Measurements from ENCODE around the gene MAPK4. TPM values are rescaled to one million over a fixed set of nuclear protein-coding genes. Genes with fewer than 3 reads are reported as not detected.

Gene MAPK4
- total and polyA plus RNA-seq, 7 experiments from 2014 or later, result not detected

DNA sequence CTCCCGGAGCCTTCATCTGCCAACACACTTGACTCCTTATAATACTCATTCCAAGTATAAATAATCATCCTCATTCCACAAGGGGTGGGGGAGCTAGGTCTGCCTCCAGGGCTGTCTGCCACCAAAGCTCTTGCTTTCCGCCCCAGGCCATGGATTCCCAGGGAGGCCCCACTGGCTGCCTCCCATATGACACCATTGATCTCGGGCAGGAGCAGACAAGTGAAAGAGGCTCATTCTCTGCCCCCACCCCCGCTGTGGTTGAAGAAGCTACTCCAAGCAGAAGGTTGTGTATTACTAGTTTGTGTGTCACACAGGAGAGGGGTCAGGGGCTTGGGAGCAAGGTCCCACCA lies 160.4 kb downstream of the MAPK4 start:
- CTCF ChIA-PET, result no interaction called here
- H3K9me3 Mint-ChIP-seq, result peaks cover 0 to 12% (median 6%) of the 10 kb centered on the region in 11 donors

DNA sequence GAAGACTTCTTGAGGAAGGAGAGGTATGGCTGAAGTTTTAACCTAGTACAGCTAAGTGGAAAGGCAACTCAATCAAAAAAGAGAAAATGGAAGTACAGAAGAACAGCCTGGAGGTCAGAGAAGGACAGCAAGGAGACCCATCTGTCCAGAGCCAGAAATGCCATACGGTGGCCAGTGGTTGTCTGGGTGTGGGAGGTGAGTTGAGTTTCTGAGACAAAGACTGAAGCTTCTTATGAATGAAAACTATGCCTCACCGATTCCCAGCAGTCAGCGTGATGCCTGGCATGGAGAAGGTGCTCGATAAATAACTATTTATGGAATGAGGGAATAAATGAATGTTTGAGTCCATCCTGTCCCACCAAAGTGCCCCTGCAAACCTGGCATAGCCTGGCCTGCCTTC lies 161.1 kb downstream of the MAPK4 start:
- H3K4me1 Mint-ChIP-seq, result no peaks in the 10 kb centered on the region
- Histone ChIP-seq H3K27me3 (ENCODE audit: control insufficient read depth in 2 of 2, insufficient read depth in 2 of 2, low read length in 2 of 2) (no peaks in the 10 kb centered on the region), H3K36me3 (ENCODE audit: control insufficient read depth in 2 of 3, insufficient read depth in 3 of 3, low read length in 3 of 3) (no peaks in the 10 kb centered on the region), H3K27ac (ENCODE audit: low read depth, low read length) (no peak overlapping the region), H3K9me3 (ENCODE audit: control insufficient read depth in 2 of 3, low read length in 3 of 3) (no peaks in the 10 kb centered on the region), H3K4me3 (ENCODE audit: low read length) (no peak overlapping the region), H3K4me1 (ENCODE audit: control insufficient read depth in 2 of 2, insufficient read depth in 2 of 2, low read length in 2 of 2) (no peaks in the 10 kb centered on the region)
- DNase-seq (no peak), ATAC-seq (no peak)
- ChIA-PET CTCF (no interaction called here), POLR2A (no interaction called here)
- peaks cover 0 to 8% (median 2%) of the 10 kb centered on the region in 11 donors for H3K9me3 Mint-ChIP-seq
- intact Hi-C loops (cut with micrococcal nuclease), result no loop called here
- no peak overlapping the region for H3K27ac Mint-ChIP-seq
- H3K4me3 Mint-ChIP-seq, result no peak overlapping the region
- H3K27me3 Mint-ChIP-seq, result peaks cover 0 to 33% (median 6%) of the 10 kb centered on the region in 5 donors
- no peaks in the 10 kb centered on the region for H3K36me3 Mint-ChIP-seq

More for the DNA sequence above, 160.4 kb downstream of the MAPK4 start:
- no peak overlapping the region for H3K4me3 ChIP-seq (ENCODE audit: low read length)
- intact Hi-C loops (cut with micrococcal nuclease), result no loop called here
- Mint-ChIP-seq H3K27me3 (peaks cover 0 to 30% (median 9%) of the 10 kb centered on the region in 5 donors), H3K4me1 (no peaks in the 10 kb centered on the region), H3K27ac (no peak overlapping the region), H3K36me3 (no peaks in the 10 kb centered on the region), H3K4me3 (no peak overlapping the region)
- H3K9me3 ChIP-seq (ENCODE audit: control insufficient read depth in 2 of 3, low read length in 3 of 3), result no peaks in the 10 kb centered on the region
- no peaks in the 10 kb centered on the region for H3K4me1 ChIP-seq (ENCODE audit: control insufficient read depth in 2 of 2, insufficient read depth in 2 of 2, low read length in 2 of 2)
- POLR2A ChIA-PET, result no interaction called here
- no peak for ATAC-seq
- DNase-seq, result no peak
- H3K36me3 ChIP-seq (ENCODE audit: control insufficient read depth in 2 of 3, insufficient read depth in 3 of 3, low read length in 3 of 3), result no peaks in the 10 kb centered on the region
- no peaks in the 10 kb centered on the region for H3K27me3 ChIP-seq (ENCODE audit: control insufficient read depth in 2 of 2, insufficient read depth in 2 of 2, low read length in 2 of 2)
- H3K27ac ChIP-seq (ENCODE audit: low read depth, low read length), result no peak overlapping the region

DNA sequence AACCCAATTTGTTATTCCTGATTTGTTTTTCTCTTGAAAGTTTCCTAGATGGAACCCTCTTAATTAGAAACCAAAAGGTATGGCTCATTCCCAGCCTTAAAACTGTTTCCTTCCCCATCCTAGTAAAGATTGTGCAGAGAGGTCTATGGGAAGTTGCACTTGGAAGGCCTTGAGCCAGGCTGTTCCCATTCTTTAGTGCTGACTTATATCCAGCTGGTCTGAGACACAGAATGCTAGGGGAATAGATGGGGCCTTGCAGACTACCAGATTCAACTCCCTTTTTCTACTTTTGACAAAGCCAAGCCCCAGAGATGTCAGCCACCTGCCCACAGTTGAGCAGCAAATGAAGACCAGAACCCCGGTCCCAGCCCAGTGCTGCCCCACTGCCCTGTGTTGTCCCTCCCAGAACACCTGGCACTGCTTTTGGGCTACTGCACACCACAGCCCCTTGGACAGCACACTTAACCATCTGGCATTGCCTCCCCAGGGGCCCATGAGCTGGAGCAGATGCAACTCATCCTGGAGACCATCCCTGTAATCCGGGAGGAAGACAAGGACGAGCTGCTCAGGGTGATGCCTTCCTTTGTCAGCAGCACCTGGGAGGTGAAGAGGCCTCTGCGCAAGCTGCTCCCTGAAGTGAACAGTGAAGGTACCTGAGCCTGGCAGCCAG lies 161.7 kb downstream of the MAPK4 start:
- Mint-ChIP-seq H3K4me3 (no peak overlapping the region), H3K36me3 (no peaks in the 10 kb centered on the region), H3K4me1 (no peaks in the 10 kb centered on the region), H3K27ac (no peak overlapping the region), H3K27me3 (peaks cover 0 to 31% (median 4%) of the 10 kb centered on the region in 5 donors), H3K9me3 (peaks cover 0 to 3% (median 0%) of the 10 kb centered on the region in 11 donors)
- ChIA-PET CTCF (no interaction called here), POLR2A (no interaction called here)
- DNase-seq (no peak), ATAC-seq (no peak)
- Histone ChIP-seq H3K27ac (ENCODE audit: low read depth, low read length) (no peak overlapping the region), H3K4me1 (ENCODE audit: control insufficient read depth in 2 of 2, insufficient read depth in 2 of 2, low read length in 2 of 2) (no peaks in the 10 kb centered on the region), H3K36me3 (ENCODE audit: control insufficient read depth in 2 of 3, insufficient read depth in 3 of 3, low read length in 3 of 3) (no peaks in the 10 kb centered on the region), H3K27me3 (ENCODE audit: control insufficient read depth in 2 of 2, insufficient read depth in 2 of 2, low read length in 2 of 2) (no peaks in the 10 kb centered on the region), H3K9me3 (ENCODE audit: control insufficient read depth in 2 of 3, low read length in 3 of 3) (no peaks in the 10 kb centered on the region), H3K4me3 (ENCODE audit: low read length) (no peak overlapping the region)
- intact Hi-C loops (cut with micrococcal nuclease), result no loop called here

DNA sequence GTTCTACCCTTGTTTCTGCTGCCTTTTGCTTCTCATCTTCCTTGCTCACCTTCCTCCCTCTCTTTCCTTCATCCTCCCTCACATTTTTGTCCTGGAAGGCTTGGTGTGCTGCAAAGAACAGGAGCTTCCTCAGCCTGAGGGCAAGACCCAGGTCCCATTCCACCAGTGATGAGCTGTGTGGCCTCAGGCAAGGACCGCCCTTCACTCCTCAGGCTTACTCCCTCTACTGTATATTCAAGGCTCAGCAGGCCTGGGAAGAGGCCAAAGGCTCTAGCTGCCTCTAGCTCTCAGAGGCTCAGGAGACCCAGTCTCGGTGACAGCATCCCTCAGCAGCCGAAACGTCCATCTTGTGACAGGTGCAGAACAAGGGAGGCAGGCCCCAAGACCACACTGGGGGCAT lies 162.4 kb downstream of the MAPK4 start:
- DNase-seq (no peak), ATAC-seq (no peak)
- Histone ChIP-seq H3K4me1 (ENCODE audit: control insufficient read depth in 2 of 2, insufficient read depth in 2 of 2, low read length in 2 of 2) (no peaks in the 10 kb centered on the region), H3K36me3 (ENCODE audit: control insufficient read depth in 2 of 3, insufficient read depth in 3 of 3, low read length in 3 of 3) (no peaks in the 10 kb centered on the region), H3K27ac (ENCODE audit: low read depth, low read length) (no peak overlapping the region), H3K4me3 (ENCODE audit: low read length) (no peak overlapping the region), H3K27me3 (ENCODE audit: control insufficient read depth in 2 of 2, insufficient read depth in 2 of 2, low read length in 2 of 2) (no peaks in the 10 kb centered on the region), H3K9me3 (ENCODE audit: control insufficient read depth in 2 of 3, low read length in 3 of 3) (no peaks in the 10 kb centered on the region)
- ChIA-PET POLR2A (no interaction called here), CTCF (no interaction called here)
- no peaks in the 10 kb centered on the region for H3K4me1 Mint-ChIP-seq
- H3K9me3 Mint-ChIP-seq, result peaks cover 0 to 1% (median 0%) of the 10 kb centered on the region in 11 donors
- H3K27ac Mint-ChIP-seq, result no peak overlapping the region
- H3K4me3 Mint-ChIP-seq, result no peak overlapping the region
- H3K36me3 Mint-ChIP-seq, result no peaks in the 10 kb centered on the region
- H3K27me3 Mint-ChIP-seq, result peaks cover 0 to 26% (median 3%) of the 10 kb centered on the region in 5 donors
- intact Hi-C loops (cut with micrococcal nuclease), result no loop called here

DNA sequence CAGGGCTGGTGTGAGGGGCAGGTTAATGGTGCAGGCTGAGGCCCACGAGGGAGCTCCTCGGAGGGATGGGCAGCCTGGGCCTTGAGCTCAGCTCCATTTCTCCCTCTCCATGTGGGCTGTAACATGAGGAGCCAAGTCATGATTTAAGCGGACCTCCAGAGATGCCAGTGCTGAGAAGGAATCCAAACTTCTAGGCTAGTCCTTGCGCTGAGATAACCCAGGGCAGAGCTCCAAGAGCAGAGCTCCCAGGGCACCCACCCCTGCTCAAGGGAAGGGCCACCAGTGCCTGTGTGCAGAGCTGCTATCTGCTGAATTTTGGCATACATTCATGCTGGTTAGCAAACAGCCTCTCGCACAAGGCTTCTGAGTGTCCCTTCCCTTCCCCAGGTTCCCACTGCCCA lies 164.9 kb downstream of the MAPK4 start:
- Histone ChIP-seq H3K9me3 (ENCODE audit: control insufficient read depth in 2 of 3, low read length in 3 of 3) (no peaks in the 10 kb centered on the region), H3K4me3 (ENCODE audit: low read length) (no peak overlapping the region), H3K4me1 (ENCODE audit: control insufficient read depth in 2 of 2, insufficient read depth in 2 of 2, low read length in 2 of 2) (no peaks in the 10 kb centered on the region), H3K36me3 (ENCODE audit: control insufficient read depth in 2 of 3, insufficient read depth in 3 of 3, low read length in 3 of 3) (no peaks in the 10 kb centered on the region), H3K27ac (ENCODE audit: low read depth, low read length) (no peak overlapping the region), H3K27me3 (ENCODE audit: control insufficient read depth in 2 of 2, insufficient read depth in 2 of 2, low read length in 2 of 2) (no peaks in the 10 kb centered on the region)
- POLR2A ChIA-PET, result no interaction called here
- H3K36me3 Mint-ChIP-seq, result no peaks in the 10 kb centered on the region
- no peak for ATAC-seq
- peaks cover 0 to 16% (median 3%) of the 10 kb centered on the region in 5 donors for H3K27me3 Mint-ChIP-seq
- no peak overlapping the region for H3K27ac Mint-ChIP-seq
- no peak for DNase-seq
- no peak overlapping the region for H3K4me3 Mint-ChIP-seq
- CTCF ChIA-PET, result no interaction called here
- no peaks in the 10 kb centered on the region for H3K4me1 Mint-ChIP-seq
- peaks cover 0 to 1% (median 0%) of the 10 kb centered on the region in 11 donors for H3K9me3 Mint-ChIP-seq
- intact Hi-C loops (cut with micrococcal nuclease), result no loop called here

DNA sequence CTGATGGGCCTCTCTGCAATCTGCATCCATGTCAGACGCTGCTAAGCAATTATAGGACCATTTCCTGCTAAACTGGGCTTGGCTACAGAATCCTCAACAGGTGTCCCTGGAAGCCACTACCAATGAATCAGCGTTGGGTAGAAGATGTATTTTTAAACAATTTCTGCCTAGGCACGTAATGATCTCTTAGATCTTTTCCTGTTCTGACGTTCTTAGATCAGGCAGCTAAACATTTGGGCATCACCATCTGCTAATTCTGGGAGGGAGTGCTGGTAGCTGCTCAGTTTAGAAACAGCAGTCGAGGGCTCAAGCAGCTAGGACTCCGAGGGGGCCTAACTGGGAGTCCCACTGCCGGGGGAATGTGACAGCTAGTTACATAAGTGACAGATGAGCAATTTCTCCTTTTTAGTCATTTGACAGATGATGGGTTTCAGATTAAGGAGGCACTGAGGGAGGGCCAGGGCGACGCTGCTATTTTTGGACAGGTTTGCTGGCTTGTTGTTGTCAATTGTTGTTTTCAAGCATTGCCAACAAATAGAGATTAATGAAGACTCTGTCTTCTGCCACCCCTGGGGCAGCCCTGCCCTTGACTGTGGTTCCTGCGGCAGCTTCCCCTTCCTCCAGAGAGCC lies 167.2 kb downstream of the MAPK4 start:
- Histone ChIP-seq H3K9me3 (ENCODE audit: control insufficient read depth in 2 of 3, low read length in 3 of 3) (no peaks in the 10 kb centered on the region), H3K4me3 (ENCODE audit: low read length) (no peak overlapping the region), H3K36me3 (ENCODE audit: control insufficient read depth in 2 of 3, insufficient read depth in 3 of 3, low read length in 3 of 3) (no peaks in the 10 kb centered on the region), H3K27me3 (ENCODE audit: control insufficient read depth in 2 of 2, insufficient read depth in 2 of 2, low read length in 2 of 2) (no peaks in the 10 kb centered on the region), H3K27ac (ENCODE audit: low read depth, low read length) (no peak overlapping the region), H3K4me1 (ENCODE audit: control insufficient read depth in 2 of 2, insufficient read depth in 2 of 2, low read length in 2 of 2) (no peaks in the 10 kb centered on the region)
- ATAC-seq (no peak), DNase-seq (no peak)
- H3K36me3 Mint-ChIP-seq, result no peaks in the 10 kb centered on the region
- intact Hi-C loops (cut with micrococcal nuclease), result no loop called here
- no peak overlapping the region for H3K4me3 Mint-ChIP-seq
- no peak overlapping the region for H3K27ac Mint-ChIP-seq
- no peaks in the 10 kb centered on the region for H3K4me1 Mint-ChIP-seq
- POLR2A ChIA-PET, result no interaction called here
- peaks cover 0 to 11% (median 3%) of the 10 kb centered on the region in 5 donors for H3K27me3 Mint-ChIP-seq
- CTCF ChIA-PET, result no interaction called here
- H3K9me3 Mint-ChIP-seq, result peaks cover 0 to 2% (median 0%) of the 10 kb centered on the region in 11 donors
